H9 (cell line): ENCODE results near the gene KRT84. TPM values are rescaled to one million over a fixed set of nuclear protein-coding genes. Genes with fewer than 3 reads are reported as not detected.
A peak's percentile ranks its signal among the peaks of the same experiment; 100 is the strongest.

ENCODE experiments used
- DNase-seq: peaks from one replicate; pipeline ENCODE4 v3.0.0-alpha.2; 2017
- H2AFZ ChIP-seq: one replicate; pipeline ENCODE4 v1.6.1; 2013; ENCODE audit warnings: mild to moderate bottlenecking, low read length, control low read depth, moderate library complexity
- H2AK5ac ChIP-seq: 2 replicates; pipeline ENCODE4 v1.6.1; 2013; ENCODE audit warnings: low read length, control low read depth, mixed read lengths; ENCODE audit not compliant: insufficient read length
- H2BK120ac ChIP-seq: one replicate; pipeline ENCODE4 v1.6.1; 2013; ENCODE audit warnings: low read depth, mild to moderate bottlenecking, low read length, control low read depth, inconsistent platforms; ENCODE audit not compliant: poor library complexity, severe bottlenecking
- H2BK12ac ChIP-seq: 2 replicates; pipeline ENCODE4 v1.6.1; 2013; ENCODE audit warnings: low read length, control low read depth, mixed read lengths, low read depth; ENCODE audit not compliant: insufficient read length
- H2BK15ac ChIP-seq: 2 replicates; pipeline ENCODE4 v1.6.1; 2013; ENCODE audit warnings: low read depth, low read length, control low read depth
- H2BK20ac ChIP-seq: one replicate; pipeline ENCODE4 v1.6.1; 2013; ENCODE audit warnings: low read depth, mild to moderate bottlenecking, low read length, control low read depth, inconsistent platforms; ENCODE audit not compliant: poor library complexity, severe bottlenecking
- H2BK5ac ChIP-seq: 2 replicates; pipeline ENCODE4 v1.6.1; 2013; ENCODE audit warnings: low read length, control low read depth, mixed read lengths; ENCODE audit not compliant: insufficient read length
- H3K14ac ChIP-seq: 2 replicates; pipeline ENCODE4 v1.6.1; 2013; ENCODE audit warnings: low read length, control low read depth; ENCODE audit not compliant: insufficient read depth
- H3K18ac ChIP-seq: 2 replicates; pipeline ENCODE4 v1.6.1; 2013; ENCODE audit warnings: low read depth, mild to moderate bottlenecking, mixed read lengths, low read length, control low read depth; ENCODE audit not compliant: insufficient read length
- H3K23ac ChIP-seq: 2 replicates; pipeline ENCODE4 v1.6.1; 2013; ENCODE audit warnings: low read length, control low read depth, mixed read lengths, low read depth; ENCODE audit not compliant: insufficient read length
- H3K23me2 ChIP-seq: 2 replicates; pipeline ENCODE4 v1.6.1; 2013; ENCODE audit warnings: low read depth, mild to moderate bottlenecking, mixed read lengths, low read length, control low read depth; ENCODE audit not compliant: insufficient read length, poor library complexity, severe bottlenecking
- H3K27ac ChIP-seq: 2 replicates; pipeline ENCODE4 v1.5.1; 2013; ENCODE audit warnings: low read length, control low read depth, mixed read lengths, low read depth; ENCODE audit not compliant: insufficient read length
- H3K27me3 ChIP-seq: 2 replicates; pipeline ENCODE4 v1.6.1; 2013; ENCODE audit warnings: low read length, control low read depth, inconsistent platforms; ENCODE audit not compliant: insufficient read depth
- H3K4ac ChIP-seq: 2 replicates; pipeline ENCODE4 v1.6.1; 2013; ENCODE audit warnings: low read depth, mild to moderate bottlenecking, control low read depth, inconsistent platforms, low read length, moderate library complexity
- H3K4me1 ChIP-seq: 2 replicates; pipeline ENCODE4 v1.6.1; 2013; ENCODE audit warnings: low read length, control low read depth, inconsistent platforms; ENCODE audit not compliant: insufficient read depth
- H3K4me2 ChIP-seq: 2 replicates; pipeline ENCODE4 v1.6.1; 2013; ENCODE audit warnings: low read length, control low read depth, mixed read lengths; ENCODE audit not compliant: insufficient read length, insufficient read depth
- H3K56ac ChIP-seq: 2 replicates; pipeline ENCODE4 v1.6.1; 2013; ENCODE audit warnings: low read depth, mild to moderate bottlenecking, mixed read lengths, low read length, control low read depth; ENCODE audit not compliant: insufficient read length
- H3K79me1 ChIP-seq: 2 replicates; pipeline ENCODE4 v1.6.1; 2013; ENCODE audit warnings: low read depth, mild to moderate bottlenecking, moderate library complexity, low read length, control low read depth, inconsistent platforms; ENCODE audit not compliant: insufficient read depth, poor library complexity, severe bottlenecking
- H3K79me2 ChIP-seq: 2 replicates; pipeline ENCODE4 v1.6.1; 2013; ENCODE audit warnings: low read length, control low read depth, inconsistent platforms; ENCODE audit not compliant: insufficient read depth
- H3K9ac ChIP-seq: 2 replicates; pipeline ENCODE4 v1.6.1; 2013; ENCODE audit warnings: low read length, control low read depth, mixed read lengths; ENCODE audit not compliant: insufficient read length; ENCODE audit errors: extremely low read depth
- H3K9me3 ChIP-seq: one replicate; pipeline ENCODE4 v1.6.1; 2013; ENCODE audit warnings: low read depth, low read length, inconsistent platforms; ENCODE audit not compliant: control insufficient read depth
- H3T11ph ChIP-seq: one replicate; pipeline ENCODE4 v1.6.1; 2013; ENCODE audit warnings: mild to moderate bottlenecking, low read length, control low read depth, inconsistent platforms
- H4K20me1 ChIP-seq: one replicate; pipeline ENCODE4 v1.6.1; 2013; ENCODE audit not compliant: control insufficient read depth, insufficient read length, insufficient read depth
- H4K5ac ChIP-seq: 2 replicates; pipeline ENCODE4 v1.6.1; 2013; ENCODE audit warnings: low read depth, mild to moderate bottlenecking, mixed read lengths, low read length, control low read depth; ENCODE audit not compliant: insufficient read length
- H4K8ac ChIP-seq: replicated peaks from 2 replicates; pipeline ENCODE4 v1.6.1; 2013; ENCODE audit warnings: low read length, control low read depth, mixed read lengths, low read depth; ENCODE audit not compliant: insufficient read length
- H4K91ac ChIP-seq: 2 replicates; pipeline ENCODE4 v1.6.1; 2013; ENCODE audit warnings: low read depth, mild to moderate bottlenecking, moderate library complexity, mixed read lengths, low read length, control low read depth; ENCODE audit not compliant: insufficient read length
- H3K27ac Mint-ChIP-seq, 3 experiments: 2 replicates in 2 of 3; 3 replicates in 1 of 3; pipeline ENCODE4 v1.8.0; 2020 to 2021; ENCODE audit warnings: mixed read lengths in 3 of 3, mild to moderate bottlenecking in 1 of 3, moderate library complexity in 1 of 3
- H3K27me3 Mint-ChIP-seq: 2 replicates; pipeline ENCODE4 v1.8.0; 2021; ENCODE audit warnings: low read depth, mild to moderate bottlenecking, moderate library complexity, mixed read lengths
- H3K36me3 Mint-ChIP-seq, 3 experiments: 2 replicates in 2 of 3; 3 replicates in 1 of 3; pipeline ENCODE4 v1.8.0; 2020 to 2021; ENCODE audit warnings: low read depth in 3 of 3, mixed read lengths in 3 of 3; ENCODE audit not compliant: insufficient read depth in 1 of 3
- H3K4me1 Mint-ChIP-seq, 2 experiments: 2 replicates each; pipeline ENCODE4 v1.8.0; 2020; ENCODE audit warnings: mixed read lengths in 2 of 2
- H3K4me3 Mint-ChIP-seq, 2 experiments: 2 replicates in 1 of 2; 3 replicates in 1 of 2; pipeline ENCODE4 v1.8.0; 2020 to 2021; ENCODE audit warnings: mild to moderate bottlenecking in 2 of 2, mixed read lengths in 2 of 2, moderate library complexity in 1 of 2
- H3K9me3 Mint-ChIP-seq, 2 experiments: 2 replicates in 1 of 2; 3 replicates in 1 of 2; pipeline ENCODE4 v1.8.0; 2020; ENCODE audit warnings: mild to moderate bottlenecking in 2 of 2, mixed read lengths in 2 of 2, moderate library complexity in 1 of 2
- WGBS: extraction: QIAGEN DNeasy Blood & Tissue Kit; methylation state at CpG from one replicate; pipeline ENCODE4 v1.1.7; 2013; ENCODE audit warnings: missing lambda C conversion rate, low lambda C conversion rate, mixed read lengths; ENCODE audit not compliant: insufficient read length; ENCODE audit errors: extremely low coverage; 5-methylcytosine and 5-hydroxymethylcytosine counted together
- total RNA-seq: library from RNA; stranded (reverse); gene quantifications from 2 replicates; pipeline ENCODE4 v1.2.1, GENCODE V29; 2021
- TF ChIP-seq, protein P1 (sequence below): fragments of 200-600 bp; sonication (generic); conservative IDR thresholded peaks from 3 replicates; pipeline ENCODE4 v1.8.0; 2021; ENCODE audit warnings: antibody characterized with exemption, mild to moderate bottlenecking

Gene KRT84
- total RNA-seq, 1 experiment from 2014 or later: not detected

DNA sequence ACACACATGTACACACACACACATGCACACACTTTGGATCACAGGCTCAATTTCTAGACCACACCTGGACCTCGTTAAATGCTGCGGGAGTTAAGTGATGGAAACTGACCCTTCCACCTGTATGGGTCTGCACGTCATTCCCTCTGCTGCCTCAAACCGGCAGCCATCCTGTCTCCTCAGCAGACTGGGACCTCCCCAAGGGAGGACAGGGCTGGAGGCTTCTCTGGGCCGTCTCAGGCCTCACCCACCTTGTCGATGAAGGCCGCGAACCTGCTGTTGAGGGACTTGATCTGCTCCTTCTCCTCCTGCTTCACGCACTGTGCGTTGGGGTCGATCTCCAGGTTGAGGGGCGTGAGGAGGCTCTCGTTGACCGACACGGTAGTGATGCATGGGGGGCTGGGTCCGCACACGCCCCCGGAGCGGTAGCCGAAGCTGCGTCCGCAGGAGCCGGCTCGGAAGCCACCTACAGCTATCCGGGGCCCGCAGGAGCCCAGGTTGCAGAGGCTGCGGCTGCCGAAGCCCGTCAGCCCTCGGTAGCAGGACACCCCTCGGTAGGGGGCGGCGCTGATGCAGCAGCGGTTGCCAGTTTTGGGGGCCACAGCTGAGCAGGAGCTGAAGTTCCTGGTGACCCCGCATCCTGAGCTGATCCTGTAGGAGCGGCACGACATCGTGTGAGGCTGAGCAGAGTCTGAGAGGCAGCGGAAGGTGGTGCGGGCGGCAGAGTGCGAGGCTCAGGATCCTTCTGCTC, 18.5 kb downstream of the KRT84 start, which contains the start of gene KRT85:
Gene KRT85 (minus strand): TSS at position 744 of the 748 bp plus-strand sequence. CDS start 76 bp downstream, at position 668.
- peak within 1 kb of the TSS in 1 of 3 experiments; percentile 32; a peak in 1 of 7 replicates for H3K27ac Mint-ChIP-seq
- H3K4me2 ChIP-seq: no peak within 1 kb of the TSS
- no peaks in the 10 kb centered on the region for H3K79me1 ChIP-seq
- H2BK120ac ChIP-seq: no peak within 1 kb of the TSS
- H3K4ac ChIP-seq: no peak within 1 kb of the TSS
- H3K18ac ChIP-seq: no peak within 1 kb of the TSS
- no peak within 1 kb of the TSS for H2AK5ac ChIP-seq
- H3K23ac ChIP-seq: no peak within 1 kb of the TSS
- peak; percentile 31 for DNase-seq
- no peak within 1 kb of the TSS for H3K9ac ChIP-seq
- no peak within 1 kb of the TSS for H4K91ac ChIP-seq
- no peaks in the 10 kb centered on the region for H3K79me2 ChIP-seq
- TF ChIP-seq, protein P1, sequence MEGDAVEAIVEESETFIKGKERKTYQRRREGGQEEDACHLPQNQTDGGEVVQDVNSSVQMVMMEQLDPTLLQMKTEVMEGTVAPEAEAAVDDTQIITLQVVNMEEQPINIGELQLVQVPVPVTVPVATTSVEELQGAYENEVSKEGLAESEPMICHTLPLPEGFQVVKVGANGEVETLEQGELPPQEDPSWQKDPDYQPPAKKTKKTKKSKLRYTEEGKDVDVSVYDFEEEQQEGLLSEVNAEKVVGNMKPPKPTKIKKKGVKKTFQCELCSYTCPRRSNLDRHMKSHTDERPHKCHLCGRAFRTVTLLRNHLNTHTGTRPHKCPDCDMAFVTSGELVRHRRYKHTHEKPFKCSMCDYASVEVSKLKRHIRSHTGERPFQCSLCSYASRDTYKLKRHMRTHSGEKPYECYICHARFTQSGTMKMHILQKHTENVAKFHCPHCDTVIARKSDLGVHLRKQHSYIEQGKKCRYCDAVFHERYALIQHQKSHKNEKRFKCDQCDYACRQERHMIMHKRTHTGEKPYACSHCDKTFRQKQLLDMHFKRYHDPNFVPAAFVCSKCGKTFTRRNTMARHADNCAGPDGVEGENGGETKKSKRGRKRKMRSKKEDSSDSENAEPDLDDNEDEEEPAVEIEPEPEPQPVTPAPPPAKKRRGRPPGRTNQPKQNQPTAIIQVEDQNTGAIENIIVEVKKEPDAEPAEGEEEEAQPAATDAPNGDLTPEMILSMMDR: no peak
- H3K9me3 Mint-ChIP-seq: no peaks in the 10 kb centered on the region
- no peak within 1 kb of the TSS for H2BK5ac ChIP-seq
- H4K5ac ChIP-seq: no peak within 1 kb of the TSS
- no peak within 1 kb of the TSS for H2BK12ac ChIP-seq
- no peaks in the 10 kb centered on the region for H3K27me3 ChIP-seq
- H3K27me3 Mint-ChIP-seq: peaks cover 18% of the 10 kb centered on the region
- H4K8ac ChIP-seq: no peak within 1 kb of the TSS
- H3K36me3 Mint-ChIP-seq: no peaks in the 10 kb centered on the region
- H4K20me1 ChIP-seq: no peaks in the 10 kb centered on the region
- no CpG with 5 or more reads among the region's 42 CpGs for WGBS
- no peak within 1 kb of the TSS for H2BK15ac ChIP-seq
- H3K27ac ChIP-seq: no peak within 1 kb of the TSS
- no peak within 1 kb of the TSS for H2AFZ ChIP-seq
- no peaks in the 10 kb centered on the region for H3K4me1 ChIP-seq
- no peak within 1 kb of the TSS for H3K56ac ChIP-seq
- H3K14ac ChIP-seq: no peak within 1 kb of the TSS
- H3K9me3 ChIP-seq: no peaks in the 10 kb centered on the region
- peaks cover 0 to 11% of the 10 kb centered on the region in 2 experiments; a peak in 2 of 4 replicates for H3K4me1 Mint-ChIP-seq
- H3T11ph ChIP-seq: no peak within 1 kb of the TSS
- H3K4me3 Mint-ChIP-seq: no peak within 1 kb of the TSS
- no peaks in the 10 kb centered on the region for H3K23me2 ChIP-seq
- no peak within 1 kb of the TSS for H2BK20ac ChIP-seq
